GM12878 (cell line): ENCODE data around the gene GORASP1. TPM values are rescaled to one million over a fixed set of nuclear protein-coding genes. Genes with fewer than 3 reads are reported as not detected.

Experiments used
- ATAC-seq: fragments of 200-7000 bp; cut with Tn5 transposase; 3 replicates; pipeline ENCODE4 v1.9.1; 2020; ENCODE audit warnings: mild to moderate bottlenecking, moderate library complexity
- BruUV-seq: library from RNA; stranded (reverse); fragments of 400-500 nt; replicated peaks from 2 replicates; lab custom pipeline; 2021; lab: Mats Ljungman, UMichigan
- CTCF ChIA-PET: fragments of 300-600 bp; sonication (Branson Sonifier 250); formaldehyde crosslinking; extraction: SDS; loops from one replicate; lab custom pipeline; 2021; ENCODE audit warnings: inconsistent platforms; lab: Yijun Ruan, JAX
- POLR2A ChIA-PET: fragments of 350-600 bp; formaldehyde crosslinking; extraction: SDS; loops from one replicate; lab custom pipeline; 2021; ENCODE audit warnings: inconsistent platforms; lab: Charles Lee
- RAD21 ChIA-PET: fragments of 300-600 bp; sonication (Branson Sonifier 250); formaldehyde crosslinking; loops from one replicate; lab custom pipeline; 2023; ENCODE audit warnings: antibody characterized with exemption; ENCODE audit not compliant: unreplicated experiment; lab: Charles Lee
- SMC1A ChIA-PET: fragments of 300-600 bp; sonication (Branson Sonifier 250); formaldehyde crosslinking; loops from one replicate; lab custom pipeline; 2023; ENCODE audit not compliant: unreplicated experiment, uncharacterized antibody; lab: Charles Lee
- DNase-seq: peaks from one replicate; pipeline ENCODE4 v3.0.0-alpha.2; 2011; ENCODE audit warnings: low read depth, low spot score
- FAIRE-seq: peaks from 3 replicates; lab custom pipeline; 2011; peaks lifted over from hg19 to GRCh38; lab: Jason Lieb, UNC
- H2AFZ ChIP-seq: 2 replicates; pipeline ENCODE4 v1.6.0; 2011; ENCODE audit warnings: low read depth, low read length, control low read depth; ENCODE audit not compliant: control insufficient read depth
- H3K27ac ChIP-seq: 2 replicates; pipeline ENCODE4 v1.5.1; 2011; ENCODE audit warnings: control low read depth; ENCODE audit not compliant: control insufficient read depth, insufficient read depth
- H3K27me3 ChIP-seq, 2 experiments: replicated peaks in 1 of 2; 2 replicates each; pipeline versions ENCODE4 v1.6.0 to v1.6.1; 2011; ENCODE audit warnings: low read length in 1 of 2; ENCODE audit not compliant: control insufficient read depth in 2 of 2, insufficient read depth in 2 of 2
- H3K36me3 ChIP-seq, 2 experiments: 2 replicates each; pipeline ENCODE4 v1.5.1; 2011; ENCODE audit warnings: low read length in 1 of 2; ENCODE audit not compliant: control insufficient read depth in 2 of 2, insufficient read depth in 2 of 2
- H3K4me1 ChIP-seq: 2 replicates; pipeline ENCODE4 v1.6.1; 2011; ENCODE audit warnings: mild to moderate bottlenecking, low read length, moderate library complexity, mixed read lengths; ENCODE audit not compliant: control insufficient read depth, insufficient read depth
- H3K4me2 ChIP-seq: 2 replicates; pipeline ENCODE4 v1.6.0; 2011; ENCODE audit warnings: control low read depth; ENCODE audit not compliant: control insufficient read depth, insufficient read depth
- H3K4me3 ChIP-seq: fragments of 200-600 bp; sonication (generic); 2 replicates; pipeline ENCODE4 v1.5.1; 2016
- H3K79me2 ChIP-seq: 2 replicates; pipeline ENCODE4 v1.6.0; 2011; ENCODE audit warnings: low read length; ENCODE audit not compliant: control insufficient read depth, insufficient read depth
- H3K9ac ChIP-seq: 2 replicates; pipeline ENCODE4 v1.8.0; 2011; ENCODE audit warnings: low read length, control low read depth, mixed read lengths; ENCODE audit not compliant: control insufficient read depth, insufficient read depth
- H3K9me3 ChIP-seq: replicated peaks from 3 replicates; pipeline ENCODE4 v1.5.1; 2011; ENCODE audit warnings: mild to moderate bottlenecking, low read length; ENCODE audit not compliant: control insufficient read depth, insufficient read depth
- H4K20me1 ChIP-seq: 2 replicates; pipeline ENCODE4 v1.6.0; 2011; ENCODE audit not compliant: control insufficient read depth, insufficient read depth
- FOXM1 ChIP-seq: IDR thresholded peaks from 2 replicates; pipeline ENCODE4 v1.6.1; 2012; ENCODE audit warnings: low read depth, mild to moderate bottlenecking, inconsistent platforms, low read length, moderate library complexity
- MAX ChIP-seq: IDR thresholded peaks from 2 replicates; pipeline ENCODE4 v1.6.1; 2012; ENCODE audit warnings: low read depth, low read length, improper control_type of control experiment
- MLLT1 ChIP-seq: fragments of 450-650 bp; IDR thresholded peaks from 2 replicates; pipeline ENCODE4 v1.6.1; 2016; ENCODE audit warnings: mild to moderate bottlenecking
- NFIC ChIP-seq: IDR thresholded peaks from 2 replicates; pipeline ENCODE4 v1.6.1; 2012; ENCODE audit warnings: low read depth, mild to moderate bottlenecking, inconsistent platforms, low read length, moderate library complexity
- USF2 ChIP-seq: IDR thresholded peaks from 2 replicates; pipeline ENCODE4 v1.6.1; 2011; ENCODE audit warnings: low read depth, low read length, improper control_type of control experiment, borderline replicate concordance
- ZSCAN29 ChIP-seq: fragments of 450-650 bp; IDR thresholded peaks from 2 replicates; pipeline ENCODE4 v1.6.1; 2017; ENCODE audit warnings: mild to moderate bottlenecking, moderate library complexity
- WGBS: methylation state at CpG from one replicate; pipeline ENCODE4 v1.1.6; 2016; ENCODE audit warnings: low lambda C conversion rate; ENCODE audit not compliant: insufficient replicate concordance, insufficient coverage; ENCODE audit errors: missing lambda C conversion rate; 5-methylcytosine and 5-hydroxymethylcytosine counted together
- in situ Hi-C: fragments of 300-500 bp; cut with MboI; formaldehyde crosslinking; loops from 9 replicates; pipeline ENCODE4 v1.14.3; 2018; ENCODE audit warnings: mixed read lengths
- intact Hi-C: fragments of 100-400 bp; cut with micrococcal nuclease; formaldehyde crosslinking; loops from one replicate; pipeline ENCODE4 v1.14.2; 2022; ENCODE audit not compliant: unreplicated experiment
- polyA plus RNA-seq, 11 experiments: library from polyadenylated mRNA; depleted of rRNA in 4 of 11; unstranded in 6 of 11; stranded (reverse) in 5 of 11; fragments of >200 nt; fragmentation: Nextera tagmentation in 4 of 11; fragmentation: Illumina TruSeq in 1 of 11; extraction: Ambion mirVana in 4 of 11; extraction: Trizol in 1 of 11; gene quantifications; 1 replicate in 1 of 11; 2 replicates in 10 of 11; pipeline versions ENCODE4 v1.2.1 to v1.2.3, GENCODE V29; 2011 to 2016; ENCODE audit warnings: inconsistent platforms in 2 of 11, missing spikeins in 2 of 11, low read depth in 1 of 11
- total RNA-seq, 4 experiments: library from RNA; depleted of rRNA in 3 of 4; stranded (reverse); fragments of >200 nt in 3 of 4; fragmentation: Illumina TruSeq in 1 of 4; extraction: Trizol in 1 of 4; gene quantifications; 2 replicates each; pipeline versions ENCODE4 v1.2.1 to v1.2.3, GENCODE V29; 2013 to 2021

GORASP1 gene
- total and polyA plus RNA-seq, 10 of the 15 experiments (the other 5 are each of a cell fraction or from before 2014, with no cell fraction given) = 3.6 to 32.7 (median 23.2) TPM

GRCh38 chr3:39122813-39123212 lies 15.4 kb upstream of the GORASP1 start:
- no peaks in the 10 kb centered on the region for H3K36me3 ChIP-seq
- SMC1A ChIA-PET = interaction anchor here (0.9 to 1.0 kb wide), 2 partner anchors 11 to 166 kb away, joined by 3 read pairs; no protein-coding TSS in a partner anchor
- CTCF ChIA-PET = interaction anchor here (1.0 to 1.1 kb wide), 2 partner anchors 13 kb away, joined by 3 to 5 read pairs; no protein-coding TSS in a partner anchor
- TF ChIP-seq ZSCAN29 = no peak
- no peak for TF ChIP-seq MAX
- TF ChIP-seq USF2 = no peak
- no peak for TF ChIP-seq MLLT1
- no peak for TF ChIP-seq NFIC
- no peak for TF ChIP-seq FOXM1
- no peaks in the 10 kb centered on the region for H4K20me1 ChIP-seq
- peak; percentile 19 for DNase-seq
- ATAC-seq = peak; percentile 79
- POLR2A ChIA-PET = interaction anchor here (0.5 kb wide), 1 partner anchor 161 kb away, joined by 3 read pairs; no protein-coding TSS in a partner anchor
- in situ Hi-C loops = no loop called here
- H3K79me2 ChIP-seq = no peaks in the 10 kb centered on the region
- peak overlapping the region; percentile 16 for H2AFZ ChIP-seq
- peaks cover 30% of the 10 kb centered on the region for H3K4me1 ChIP-seq
- FAIRE-seq = peak; percentile 81
- intact Hi-C loops = no loop called here
- WGBS = 0% methylated on average over 1 of the region's 1 CpG
- no peak overlapping the region for H3K9ac ChIP-seq
- no TSS peak for BruUV-seq
- H3K27me3 ChIP-seq = no peaks in the 10 kb centered on the region
- no peak overlapping the region for H3K27ac ChIP-seq
- H3K4me3 ChIP-seq = no peak overlapping the region
- H3K4me2 ChIP-seq = peak overlapping the region; percentile 10; the same call in 1 of the 2 replicates
- RAD21 ChIA-PET = no interaction called here
- no peaks in the 10 kb centered on the region for H3K9me3 ChIP-seq
